Caco-2 (cell line): ENCODE data around the gene GPR3. TPM values are rescaled to one million over a fixed set of nuclear protein-coding genes. Genes with fewer than 3 reads are reported as not detected.

ENCODE experiments used
- BruUV-seq: library from RNA; stranded (reverse); fragments of 400-500 nt; replicated peaks from 2 replicates; lab custom pipeline; 2021; lab: Mats Ljungman, UMichigan
- CTCF ChIA-PET: fragments of 300-600 bp; sonication (Branson Sonifier 250); formaldehyde crosslinking; loops from one replicate; lab custom pipeline; 2022; ENCODE audit warnings: antibody characterized with exemption; lab: Charles Lee
- POLR2A ChIA-PET: fragments of 300-600 bp; sonication (Branson Sonifier 250); formaldehyde crosslinking; loops from one replicate; lab custom pipeline; 2022; ENCODE audit warnings: antibody characterized with exemption; lab: Charles Lee
- DNase-seq, 2 experiments: peaks; one replicate each; pipeline versions ENCODE4 v3.0.0 to v3.0.0-alpha.2; 2020 to 2022
- H3K27me3 ChIP-seq: replicated peaks from 2 replicates; pipeline ENCODE4 v1.6.0; 2011; ENCODE audit warnings: low read length; ENCODE audit not compliant: control insufficient read depth, insufficient read depth
- H3K36me3 ChIP-seq: 2 replicates; pipeline ENCODE4 v1.5.1; 2011; ENCODE audit warnings: low read length; ENCODE audit not compliant: control insufficient read depth, insufficient read depth
- H3K4me1 ChIP-seq: fragments of 250-450 bp; sonication (Bioruptor Pico); 2 replicates; pipeline ENCODE4 v1.5.1; 2020; ENCODE audit warnings: mild to moderate bottlenecking
- H3K4me3 ChIP-seq: 2 replicates; pipeline ENCODE4 v1.5.1; 2011; ENCODE audit warnings: low read depth, mild to moderate bottlenecking, control low read depth, low read length
- H3K9me3 ChIP-seq: fragments of 250-450 bp; sonication (Bioruptor Pico); 2 replicates; pipeline ENCODE4 v1.5.1; 2020; ENCODE audit warnings: mild to moderate bottlenecking, moderate library complexity
- H3K27ac Mint-ChIP-seq: one replicate; pipeline ENCODE4 v1.8.0; 2022; ENCODE audit warnings: mixed read lengths; ENCODE audit not compliant: unreplicated experiment
- H3K27me3 Mint-ChIP-seq: one replicate; pipeline ENCODE4 v1.8.0; 2022; ENCODE audit warnings: mixed read lengths; ENCODE audit not compliant: insufficient read depth, unreplicated experiment
- H3K36me3 Mint-ChIP-seq: one replicate; pipeline ENCODE4 v1.8.0; 2022; ENCODE audit warnings: mild to moderate bottlenecking, mixed read lengths; ENCODE audit not compliant: insufficient read depth, unreplicated experiment
- H3K4me1 Mint-ChIP-seq: one replicate; pipeline ENCODE4 v1.8.0; 2022; ENCODE audit warnings: low read depth, mixed read lengths; ENCODE audit not compliant: unreplicated experiment
- H3K4me3 Mint-ChIP-seq: one replicate; pipeline ENCODE4 v1.8.0; 2022; ENCODE audit warnings: mild to moderate bottlenecking, moderate library complexity, mixed read lengths; ENCODE audit not compliant: unreplicated experiment
- H3K9me3 Mint-ChIP-seq: one replicate; pipeline ENCODE4 v1.8.0; 2022; ENCODE audit warnings: mixed read lengths; ENCODE audit not compliant: unreplicated experiment
- intact Hi-C: fragments of 100-400 bp; cut with micrococcal nuclease; formaldehyde crosslinking; loops from one replicate; pipeline ENCODE4 v1.10.0; 2022; ENCODE audit not compliant: unreplicated experiment
- total RNA-seq: library from RNA; stranded (reverse); gene quantifications from 2 replicates; pipeline ENCODE4 v1.2.3, GENCODE V29; 2022
- TF ChIP-seq, protein P1 (sequence below), 2 experiments: fragments of 200-600 bp in 1 of 2; IDR thresholded peaks; 1 replicate in 1 of 2; 2 replicates in 1 of 2; pipeline versions ENCODE4 v1.5.1 to v1.8.0; 2011 to 2022; ENCODE audit warnings: antibody characterized with exemption in 1 of 2, control low read depth in 1 of 2, inconsistent platforms in 1 of 2, low read depth in 1 of 2, low read length in 1 of 2, mild to moderate bottlenecking in 1 of 2, moderate library complexity in 1 of 2; ENCODE audit not compliant: insufficient read depth in 1 of 2, severe bottlenecking in 1 of 2, unreplicated experiment in 1 of 2

GPR3 gene
- total RNA-seq, 1 experiment from 2014 or later, result 0.91 TPM

DNA sequence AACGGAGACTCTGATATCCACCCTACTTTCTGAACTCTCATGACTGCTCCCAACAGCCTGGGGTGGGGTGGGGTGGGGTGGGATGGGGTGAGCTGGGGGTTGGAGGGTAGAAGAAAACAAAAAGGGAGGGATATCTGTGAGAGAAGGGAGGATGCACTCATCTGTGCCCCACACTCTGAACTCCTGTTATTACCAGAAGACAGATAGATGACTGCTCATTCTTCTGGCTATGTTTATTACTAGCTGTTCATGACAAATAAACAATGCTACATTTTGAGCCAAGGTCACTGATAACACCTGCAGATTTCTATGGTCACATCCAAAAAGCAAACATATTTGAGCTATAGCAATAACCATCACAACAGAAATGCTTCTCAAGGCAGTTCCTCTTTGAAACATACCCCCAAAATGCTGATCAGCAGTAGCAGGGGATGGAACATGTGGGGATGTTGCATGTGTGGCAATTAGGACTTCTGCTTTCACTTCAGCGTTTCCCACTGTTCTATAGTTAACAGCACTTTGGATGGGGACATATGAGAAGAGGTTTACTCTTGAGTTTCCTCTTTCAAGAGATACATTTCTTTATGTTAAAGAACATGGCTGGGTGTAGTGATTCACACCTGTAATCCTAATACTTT is 43.3 kb downstream of the GPR3 start:
- ChIA-PET CTCF (no interaction called here), POLR2A (no interaction called here)
- H3K4me3 Mint-ChIP-seq, result no peak overlapping the region

DNA sequence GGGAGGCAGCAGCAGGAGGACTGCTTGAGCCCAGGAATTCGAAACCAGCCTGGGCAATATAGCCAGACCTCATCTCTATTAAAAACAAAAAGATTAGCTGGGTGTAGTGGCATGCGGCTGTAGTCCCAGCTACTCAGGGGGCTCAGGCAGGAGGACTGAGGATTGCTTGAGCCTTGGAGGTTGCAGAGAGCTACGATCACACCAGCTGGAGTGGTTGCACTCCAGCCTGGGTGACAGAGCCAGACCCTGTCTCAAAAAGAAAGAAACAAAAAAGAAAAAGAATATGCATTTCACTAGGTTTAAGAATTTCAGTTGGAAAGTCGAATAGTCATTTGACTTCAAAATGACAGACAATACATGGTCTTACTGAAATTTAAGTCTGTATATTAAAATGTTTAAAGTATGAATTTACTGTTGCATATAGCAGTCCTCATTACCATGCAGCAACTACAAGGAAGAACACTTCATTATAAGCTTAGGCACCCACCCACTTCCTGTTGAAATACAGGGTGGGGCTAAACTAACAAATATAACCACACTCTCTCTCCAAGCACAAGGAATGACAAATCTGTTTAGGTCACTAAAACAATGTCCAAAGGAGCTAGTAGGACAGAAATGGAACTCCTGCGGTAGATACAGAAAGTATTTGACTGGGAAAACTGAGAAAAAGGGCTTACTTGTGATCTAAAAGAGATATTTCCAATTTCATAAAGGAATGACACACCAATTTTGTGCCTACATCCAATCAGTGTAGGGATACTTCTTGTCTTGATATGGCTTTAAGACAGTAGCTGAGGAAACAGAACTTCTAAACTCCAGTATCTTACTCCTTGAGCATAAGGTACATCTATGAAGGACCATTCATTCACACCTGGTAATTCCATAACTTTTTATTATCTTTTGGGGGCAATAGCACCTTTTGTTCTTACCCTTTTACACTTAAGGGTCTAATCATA is 44.1 kb downstream of the GPR3 start:
- no TSS peak for BruUV-seq
- intact Hi-C loops, result no loop called here
- CTCF ChIA-PET, result interaction anchor here (0.6 kb wide), 1 partner anchor 139 kb away, joined by 5 read pairs; no protein-coding TSS in a partner anchor

More for the DNA sequence above, 43.3 kb downstream of the GPR3 start:
- Histone ChIP-seq H3K36me3 (no peaks in the 10 kb centered on the region; the same call in 1 of the 2 replicates), H3K27me3 (no peaks in the 10 kb centered on the region), H3K9me3 (no peaks in the 10 kb centered on the region), H3K4me1 (no peaks in the 10 kb centered on the region), H3K4me3 (no peak overlapping the region)
- H3K27me3 Mint-ChIP-seq, result no peaks in the 10 kb centered on the region
- H3K4me1 Mint-ChIP-seq, result no peaks in the 10 kb centered on the region
- H3K27ac Mint-ChIP-seq, result no peak overlapping the region
- no peaks in the 10 kb centered on the region for H3K9me3 Mint-ChIP-seq
- no peak for DNase-seq
- intact Hi-C loops, result no loop called here
- TF ChIP-seq, protein P1, sequence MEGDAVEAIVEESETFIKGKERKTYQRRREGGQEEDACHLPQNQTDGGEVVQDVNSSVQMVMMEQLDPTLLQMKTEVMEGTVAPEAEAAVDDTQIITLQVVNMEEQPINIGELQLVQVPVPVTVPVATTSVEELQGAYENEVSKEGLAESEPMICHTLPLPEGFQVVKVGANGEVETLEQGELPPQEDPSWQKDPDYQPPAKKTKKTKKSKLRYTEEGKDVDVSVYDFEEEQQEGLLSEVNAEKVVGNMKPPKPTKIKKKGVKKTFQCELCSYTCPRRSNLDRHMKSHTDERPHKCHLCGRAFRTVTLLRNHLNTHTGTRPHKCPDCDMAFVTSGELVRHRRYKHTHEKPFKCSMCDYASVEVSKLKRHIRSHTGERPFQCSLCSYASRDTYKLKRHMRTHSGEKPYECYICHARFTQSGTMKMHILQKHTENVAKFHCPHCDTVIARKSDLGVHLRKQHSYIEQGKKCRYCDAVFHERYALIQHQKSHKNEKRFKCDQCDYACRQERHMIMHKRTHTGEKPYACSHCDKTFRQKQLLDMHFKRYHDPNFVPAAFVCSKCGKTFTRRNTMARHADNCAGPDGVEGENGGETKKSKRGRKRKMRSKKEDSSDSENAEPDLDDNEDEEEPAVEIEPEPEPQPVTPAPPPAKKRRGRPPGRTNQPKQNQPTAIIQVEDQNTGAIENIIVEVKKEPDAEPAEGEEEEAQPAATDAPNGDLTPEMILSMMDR (IDR thresholded peaks at IDR 0.05; ENCODE audit: insufficient read depth in 1 of 2, low read depth in 1 of 2, low read length in 1 of 2, severe bottlenecking in 1 of 2, unreplicated experiment in 1 of 2), result no peak
- H3K36me3 Mint-ChIP-seq, result peaks cover 8% of the 10 kb centered on the region
- no TSS peak for BruUV-seq

DNA sequence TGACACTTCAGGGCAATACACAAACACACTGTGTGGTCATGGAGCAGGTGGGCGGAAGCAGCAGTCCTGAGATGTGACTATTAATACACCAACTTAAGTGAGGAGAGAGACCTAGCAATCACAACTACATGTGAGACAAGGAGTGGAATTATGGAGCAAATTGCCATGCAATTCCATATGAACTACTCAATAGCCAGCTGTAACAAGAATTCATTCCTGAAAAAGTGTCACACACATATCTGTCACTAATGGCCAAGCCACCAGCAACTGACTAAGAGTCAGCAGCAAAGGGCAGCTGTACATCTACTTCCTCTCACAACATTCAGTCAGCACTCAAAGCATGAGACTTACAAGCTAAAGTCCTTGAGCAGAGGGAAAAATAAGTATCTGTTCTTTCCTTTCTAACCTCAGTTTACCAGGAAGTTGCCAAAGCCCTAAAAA is 46.2 kb downstream of the GPR3 start:
- Mint-ChIP-seq H3K36me3 (peaks cover 8% of the 10 kb centered on the region), H3K4me3 (no peak overlapping the region), H3K4me1 (no peaks in the 10 kb centered on the region), H3K27me3 (no peaks in the 10 kb centered on the region), H3K27ac (no peak overlapping the region), H3K9me3 (no peaks in the 10 kb centered on the region)
- no peak for DNase-seq
- TF ChIP-seq, protein P1 (IDR thresholded peaks at IDR 0.05; ENCODE audit: insufficient read depth in 1 of 2, low read depth in 1 of 2, low read length in 1 of 2, severe bottlenecking in 1 of 2, unreplicated experiment in 1 of 2), result no peak
- H3K4me1 ChIP-seq, result no peaks in the 10 kb centered on the region
- intact Hi-C loops, result no loop called here
- BruUV-seq, result no TSS peak
- no peaks in the 10 kb centered on the region for H3K27me3 ChIP-seq
- H3K9me3 ChIP-seq, result no peaks in the 10 kb centered on the region
- ChIA-PET CTCF (no interaction called here), POLR2A (no interaction called here)
- no peaks in the 10 kb centered on the region; the same call in 1 of the 2 replicates for H3K36me3 ChIP-seq
- no peak overlapping the region for H3K4me3 ChIP-seq

More for the DNA sequence above, 44.1 kb downstream of the GPR3 start:
- DNase-seq, result no peak
- Histone ChIP-seq H3K27me3 (no peaks in the 10 kb centered on the region), H3K4me1 (no peaks in the 10 kb centered on the region), H3K36me3 (no peaks in the 10 kb centered on the region; the same call in 1 of the 2 replicates), H3K9me3 (no peaks in the 10 kb centered on the region), H3K4me3 (no peak overlapping the region)
- Mint-ChIP-seq H3K36me3 (peaks cover 8% of the 10 kb centered on the region), H3K27me3 (no peaks in the 10 kb centered on the region), H3K9me3 (no peaks in the 10 kb centered on the region), H3K4me1 (no peaks in the 10 kb centered on the region), H3K4me3 (no peak overlapping the region), H3K27ac (no peak overlapping the region)
- TF ChIP-seq, protein P1 (IDR thresholded peaks at IDR 0.05; ENCODE audit: insufficient read depth in 1 of 2, low read depth in 1 of 2, low read length in 1 of 2, severe bottlenecking in 1 of 2, unreplicated experiment in 1 of 2), result no peak
- POLR2A ChIA-PET, result no interaction called here
